ENCODE measurements around the gene MORN1. TPM values are rescaled to one million over a fixed set of nuclear protein-coding genes. Genes with fewer than 3 reads are reported as not detected.

MORN1 gene
- total and polyA plus RNA-seq, 10 of the 15 experiments (the other 5 are each of a cell fraction or from before 2014, with no cell fraction given): 0.76 to 7.9 (median 5.5) TPM

- peak; percentile 52; the same call in 1 of the 2 replicates for TF ChIP-seq POLR2A (IDR thresholded peaks at IDR 0.05; ENCODE audit: low read depth, low read length)
- TF ChIP-seq PBX3 (IDR thresholded peaks at IDR 0.05; ENCODE audit: insufficient replicate concordance, low read depth, low read length): no peak
- TF ChIP-seq FOXK2 (IDR thresholded peaks at IDR 0.05): no peak
- TF ChIP-seq CBX3 (IDR thresholded peaks at IDR 0.05; ENCODE audit: borderline replicate concordance, low read depth): no peak
- no peak for TF ChIP-seq MEF2A (IDR thresholded peaks at IDR 0.05; ENCODE audit: insufficient read depth, low read depth, low read length)
Measured at GRCh38 chr1:2406451-2407041, 15.2 kb upstream of the MORN1 start (continued).

- ChIA-PET SMC1A (ENCODE audit: uncharacterized antibody, unreplicated experiment) (no interaction called here), CTCF (no interaction called here), RAD21 (ENCODE audit: unreplicated experiment) (no interaction called here), POLR2A (no interaction called here)
- Histone ChIP-seq H3K79me2 (ENCODE audit: control insufficient read depth, insufficient read depth, low read length) (no peaks in the 10 kb centered on the region), H4K20me1 (ENCODE audit: control insufficient read depth, insufficient read depth) (no peaks in the 10 kb centered on the region), H3K27me3 (replicated peaks in 1 of 2; ENCODE audit: control insufficient read depth in 2 of 2, insufficient read depth in 2 of 2, low read length in 1 of 2) (no peaks in the 10 kb centered on the region), H3K9ac (ENCODE audit: control insufficient read depth, insufficient read depth, low read length) (no peak overlapping the region), H3K4me2 (ENCODE audit: control insufficient read depth, insufficient read depth) (no peak overlapping the region), H3K27ac (ENCODE audit: control insufficient read depth, insufficient read depth) (no peak overlapping the region), H3K4me3 (no peak overlapping the region), H3K4me1 (ENCODE audit: control insufficient read depth, insufficient read depth, low read length) (no peaks in the 10 kb centered on the region), H3K36me3 (ENCODE audit: control insufficient read depth in 2 of 2, insufficient read depth in 2 of 2, low read length in 1 of 2) (peaks cover 12 to 18% of the 10 kb centered on the region in 2 experiments), H3K9me3 (replicated peaks; ENCODE audit: control insufficient read depth, insufficient read depth, low read length) (no peaks in the 10 kb centered on the region), H2AFZ (ENCODE audit: control insufficient read depth, low read depth, low read length) (no peak overlapping the region)
- TF ChIP-seq ETV6 (conservative IDR thresholded peaks at IDR 0.05 in 1 of 2, IDR thresholded peaks at IDR 0.05 in 1 of 2; ENCODE audit: borderline replicate concordance in 1 of 2, low read depth in 1 of 2) (no peak), MLLT1 (IDR thresholded peaks at IDR 0.05) (no peak), YBX1 (IDR thresholded peaks at IDR 0.05) (no peak), ZZZ3 (IDR thresholded peaks at IDR 0.05; ENCODE audit: control insufficient read depth, insufficient read length, low read depth) (no peak)
- intact Hi-C loops (cut with micrococcal nuclease; ENCODE audit: unreplicated experiment): no loop called here
- WGBS (ENCODE audit: insufficient coverage, insufficient replicate concordance, low lambda C conversion rate, missing lambda C conversion rate): 84% methylated on average over 26 of the region's 28 CpGs
- ATAC-seq (no peak), FAIRE-seq (no peak), DNase-seq (ENCODE audit: low read depth, low spot score) (no peak)
- no TSS peak for BruUV-seq (replicated peaks)
- in situ Hi-C loops (cut with MboI): no loop called here
Measured at GRCh38 chr1:2405588-2406295, 14.4 kb upstream of the MORN1 start.

Measured in GM12878 (cell line).